ENCODE data around the gene ZNF205.

DNA sequence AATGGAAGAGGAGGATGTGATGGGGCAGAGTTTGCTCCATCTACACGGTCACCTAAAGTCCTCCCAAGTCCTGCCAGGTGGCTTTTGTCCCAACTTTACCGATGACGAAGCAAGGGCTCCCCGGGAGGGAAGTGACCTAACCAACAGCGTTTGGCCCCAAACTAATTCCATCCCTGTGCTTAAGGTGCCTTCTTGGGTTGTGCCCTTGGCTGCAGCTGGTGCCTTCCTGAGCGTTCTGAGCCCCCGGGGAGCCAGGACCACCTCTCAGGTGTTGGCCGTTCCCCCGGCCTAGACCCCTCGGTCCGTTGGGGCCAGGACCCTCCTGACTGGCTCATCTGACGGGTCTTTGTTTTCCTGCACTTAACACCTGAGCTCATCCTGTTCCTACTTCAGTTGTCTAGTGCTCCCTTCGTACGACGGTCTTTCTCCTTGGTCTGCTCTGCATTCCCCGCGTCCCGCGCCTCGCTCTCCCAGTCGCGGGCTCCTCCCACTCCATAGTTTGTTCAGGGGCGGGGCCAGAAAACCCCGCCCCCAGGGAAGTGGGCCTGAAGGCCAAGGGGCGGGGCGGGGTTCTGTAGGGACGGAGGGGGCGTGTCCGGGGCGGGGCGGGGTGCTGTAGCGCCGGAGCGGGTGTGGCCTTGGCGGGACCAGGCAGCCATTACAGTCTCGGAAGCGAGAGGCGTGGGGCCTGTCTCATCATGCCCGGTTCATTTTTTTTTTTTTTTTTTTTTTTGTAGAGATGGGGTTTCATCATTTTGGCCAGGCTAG lies 12.5 kb upstream of the ZNF205 start:
- TF ChIP-seq, protein P1, sequence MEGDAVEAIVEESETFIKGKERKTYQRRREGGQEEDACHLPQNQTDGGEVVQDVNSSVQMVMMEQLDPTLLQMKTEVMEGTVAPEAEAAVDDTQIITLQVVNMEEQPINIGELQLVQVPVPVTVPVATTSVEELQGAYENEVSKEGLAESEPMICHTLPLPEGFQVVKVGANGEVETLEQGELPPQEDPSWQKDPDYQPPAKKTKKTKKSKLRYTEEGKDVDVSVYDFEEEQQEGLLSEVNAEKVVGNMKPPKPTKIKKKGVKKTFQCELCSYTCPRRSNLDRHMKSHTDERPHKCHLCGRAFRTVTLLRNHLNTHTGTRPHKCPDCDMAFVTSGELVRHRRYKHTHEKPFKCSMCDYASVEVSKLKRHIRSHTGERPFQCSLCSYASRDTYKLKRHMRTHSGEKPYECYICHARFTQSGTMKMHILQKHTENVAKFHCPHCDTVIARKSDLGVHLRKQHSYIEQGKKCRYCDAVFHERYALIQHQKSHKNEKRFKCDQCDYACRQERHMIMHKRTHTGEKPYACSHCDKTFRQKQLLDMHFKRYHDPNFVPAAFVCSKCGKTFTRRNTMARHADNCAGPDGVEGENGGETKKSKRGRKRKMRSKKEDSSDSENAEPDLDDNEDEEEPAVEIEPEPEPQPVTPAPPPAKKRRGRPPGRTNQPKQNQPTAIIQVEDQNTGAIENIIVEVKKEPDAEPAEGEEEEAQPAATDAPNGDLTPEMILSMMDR (IDR thresholded peaks at IDR 0.05) = no peak
- TF ChIP-seq SIN3A (IDR thresholded peaks at IDR 0.05; ENCODE audit: borderline replicate concordance, low read depth, low read length) (no peak), JUND (IDR thresholded peaks at IDR 0.05) (no peak), CHD2 (IDR thresholded peaks at IDR 0.05; ENCODE audit: low read length, partially characterized antibody) (no peak), TAF1 (IDR thresholded peaks at IDR 0.05; ENCODE audit: borderline replicate concordance, low read depth, low read length) (no peak)
- TF ChIP-seq, protein P2, sequence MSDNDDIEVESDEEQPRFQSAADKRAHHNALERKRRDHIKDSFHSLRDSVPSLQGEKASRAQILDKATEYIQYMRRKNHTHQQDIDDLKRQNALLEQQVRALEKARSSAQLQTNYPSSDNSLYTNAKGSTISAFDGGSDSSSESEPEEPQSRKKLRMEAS (IDR thresholded peaks at IDR 0.05; ENCODE audit: low read depth) = no peak

All from SK-N-SH (cell line).